ENCODE results near the gene OSBPL10. TPM values are rescaled to one million over a fixed set of nuclear protein-coding genes. Genes with fewer than 3 reads are reported as not detected.

OSBPL10 gene
- total and polyA plus RNA-seq, 2 experiments from 2014 or later: 2.4 to 8.1 TPM

DNA sequence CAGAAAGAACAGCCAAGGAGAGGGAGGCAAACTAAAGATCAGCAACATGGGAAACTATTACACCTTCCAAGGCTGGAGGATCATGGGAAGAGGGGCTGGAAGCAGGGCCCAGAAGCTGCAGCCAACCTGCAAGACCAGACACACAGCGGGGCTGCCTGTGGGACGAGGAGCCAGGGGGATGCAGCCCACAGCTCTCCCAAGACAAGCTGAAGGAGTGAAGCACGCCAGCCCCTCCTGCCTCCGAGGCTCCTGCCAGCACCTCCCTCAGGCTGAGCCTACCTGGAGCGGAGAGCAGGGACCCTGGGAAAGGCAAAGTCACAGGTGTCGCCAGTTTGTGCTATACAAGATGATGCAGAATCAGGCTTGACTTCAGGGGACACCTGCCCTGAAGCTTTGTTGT, 133.3 kb downstream of the OSBPL10 start:
- H3K9me3 ChIP-seq (ENCODE audit: low read depth): no peaks in the 10 kb centered on the region
- H3K79me2 ChIP-seq (ENCODE audit: insufficient read depth): no peaks in the 10 kb centered on the region
- no peak for DNase-seq
- H3K9me2 ChIP-seq (ENCODE audit: insufficient read depth): no peaks in the 10 kb centered on the region
- H3F3A ChIP-seq (ENCODE audit: insufficient read depth): no peaks in the 10 kb centered on the region
- H3K9ac ChIP-seq: no peak overlapping the region
- no peak for TF ChIP-seq EZH2 (IDR thresholded peaks at IDR 0.05; ENCODE audit: insufficient read depth, poor library complexity, severe bottlenecking)
- no peak for TF ChIP-seq EZH2phosphoT487 (IDR thresholded peaks at IDR 0.05; ENCODE audit: insufficient read depth, low read depth)
- in situ Hi-C loops (cut with MboI): no loop called here
- no peak overlapping the region for H3K4me2 ChIP-seq (ENCODE audit: unreplicated experiment)
- no peaks in the 10 kb centered on the region for H4K20me1 ChIP-seq (ENCODE audit: insufficient read depth)
- H3K27ac ChIP-seq: no peak overlapping the region
- H2AFZ ChIP-seq: no peak overlapping the region
- no peak overlapping the region for H3K4me3 ChIP-seq
- WGBS, 2 experiments (ENCODE audit: low coverage in 1 of 2, low lambda C conversion rate in 2 of 2, missing lambda C conversion rate in 2 of 2): 73 to 92% methylated on average over 6 of the region's 6 CpGs
- no peaks in the 10 kb centered on the region for H3K36me3 ChIP-seq (ENCODE audit: low read depth)
- no peaks in the 10 kb centered on the region for H3K4me1 ChIP-seq (ENCODE audit: insufficient read depth)
- no peaks in the 10 kb centered on the region for H3K27me3 ChIP-seq (replicated peaks; ENCODE audit: insufficient read depth)

GRCh38 chr3:31841515-31841914, 139.5 kb downstream of the OSBPL10 start:
- no peaks in the 10 kb centered on the region for H3K27me3 ChIP-seq (replicated peaks; ENCODE audit: insufficient read depth)
- no peak for TF ChIP-seq EZH2 (IDR thresholded peaks at IDR 0.05; ENCODE audit: insufficient read depth, poor library complexity, severe bottlenecking)
- TF ChIP-seq EZH2phosphoT487 (IDR thresholded peaks at IDR 0.05; ENCODE audit: insufficient read depth, low read depth): no peak
- no peaks in the 10 kb centered on the region for H3K9me2 ChIP-seq (ENCODE audit: insufficient read depth)
- no peaks in the 10 kb centered on the region for H4K20me1 ChIP-seq (ENCODE audit: insufficient read depth)
- in situ Hi-C loops (cut with MboI): no loop called here
- no peak overlapping the region for H3K4me2 ChIP-seq (ENCODE audit: unreplicated experiment)
- no peaks in the 10 kb centered on the region for H3K4me1 ChIP-seq (ENCODE audit: insufficient read depth)
- no peaks in the 10 kb centered on the region for H3K36me3 ChIP-seq (ENCODE audit: low read depth)
- H3K79me2 ChIP-seq (ENCODE audit: insufficient read depth): no peaks in the 10 kb centered on the region
- no peak overlapping the region for H3K4me3 ChIP-seq
- no peaks in the 10 kb centered on the region for H3F3A ChIP-seq (ENCODE audit: insufficient read depth)
- no peak for DNase-seq
- H3K9ac ChIP-seq: no peak overlapping the region
- H3K9me3 ChIP-seq (ENCODE audit: low read depth): no peaks in the 10 kb centered on the region
- WGBS, 2 experiments (ENCODE audit: low coverage in 1 of 2, low lambda C conversion rate in 2 of 2, missing lambda C conversion rate in 2 of 2): 45 to 52% methylated on average over 2 of the region's 2 CpGs
- no peak overlapping the region for H3K27ac ChIP-seq
- no peak overlapping the region for H2AFZ ChIP-seq

DNA sequence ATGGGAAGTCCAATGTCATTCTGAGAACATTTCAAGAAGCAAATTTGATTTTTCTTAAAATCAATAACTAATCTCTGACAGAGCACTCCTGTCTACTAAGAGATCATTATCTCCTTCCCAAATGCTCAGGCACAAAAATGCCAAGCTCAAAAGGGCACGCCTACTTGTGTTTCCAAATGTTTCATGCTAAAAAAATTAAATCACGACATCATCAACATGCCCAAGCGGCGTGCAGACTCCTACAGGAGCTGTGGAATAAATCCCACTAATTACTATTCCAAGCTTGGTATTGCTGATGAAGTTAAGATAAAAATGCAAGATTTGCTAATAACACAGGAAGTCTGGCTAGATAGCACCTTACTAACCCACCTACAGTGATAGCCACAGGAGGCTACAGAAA, 140.8 kb downstream of the OSBPL10 start:
- no peaks in the 10 kb centered on the region for H3K9me2 ChIP-seq (ENCODE audit: insufficient read depth)
- H2AFZ ChIP-seq: no peak overlapping the region
- DNase-seq: no peak
- H3K4me3 ChIP-seq: no peak overlapping the region
- no peaks in the 10 kb centered on the region for H4K20me1 ChIP-seq (ENCODE audit: insufficient read depth)
- H3K9ac ChIP-seq: no peak overlapping the region
- no peaks in the 10 kb centered on the region for H3K79me2 ChIP-seq (ENCODE audit: insufficient read depth)
- 82 to 88% methylated on average over 4 of the region's 4 CpGs for WGBS, 2 experiments (ENCODE audit: low coverage in 1 of 2, low lambda C conversion rate in 2 of 2, missing lambda C conversion rate in 2 of 2)
- no peaks in the 10 kb centered on the region for H3F3A ChIP-seq (ENCODE audit: insufficient read depth)
- H3K4me1 ChIP-seq (ENCODE audit: insufficient read depth): no peaks in the 10 kb centered on the region
- no peaks in the 10 kb centered on the region for H3K27me3 ChIP-seq (replicated peaks; ENCODE audit: insufficient read depth)
- no peaks in the 10 kb centered on the region for H3K36me3 ChIP-seq (ENCODE audit: low read depth)
- in situ Hi-C loops (cut with MboI): no loop called here
- no peak overlapping the region for H3K27ac ChIP-seq
- no peak overlapping the region for H3K4me2 ChIP-seq (ENCODE audit: unreplicated experiment)
- TF ChIP-seq EZH2phosphoT487 (IDR thresholded peaks at IDR 0.05; ENCODE audit: insufficient read depth, low read depth) (no peak), EZH2 (IDR thresholded peaks at IDR 0.05; ENCODE audit: insufficient read depth, poor library complexity, severe bottlenecking) (no peak)
- H3K9me3 ChIP-seq (ENCODE audit: low read depth): no peaks in the 10 kb centered on the region

DNA sequence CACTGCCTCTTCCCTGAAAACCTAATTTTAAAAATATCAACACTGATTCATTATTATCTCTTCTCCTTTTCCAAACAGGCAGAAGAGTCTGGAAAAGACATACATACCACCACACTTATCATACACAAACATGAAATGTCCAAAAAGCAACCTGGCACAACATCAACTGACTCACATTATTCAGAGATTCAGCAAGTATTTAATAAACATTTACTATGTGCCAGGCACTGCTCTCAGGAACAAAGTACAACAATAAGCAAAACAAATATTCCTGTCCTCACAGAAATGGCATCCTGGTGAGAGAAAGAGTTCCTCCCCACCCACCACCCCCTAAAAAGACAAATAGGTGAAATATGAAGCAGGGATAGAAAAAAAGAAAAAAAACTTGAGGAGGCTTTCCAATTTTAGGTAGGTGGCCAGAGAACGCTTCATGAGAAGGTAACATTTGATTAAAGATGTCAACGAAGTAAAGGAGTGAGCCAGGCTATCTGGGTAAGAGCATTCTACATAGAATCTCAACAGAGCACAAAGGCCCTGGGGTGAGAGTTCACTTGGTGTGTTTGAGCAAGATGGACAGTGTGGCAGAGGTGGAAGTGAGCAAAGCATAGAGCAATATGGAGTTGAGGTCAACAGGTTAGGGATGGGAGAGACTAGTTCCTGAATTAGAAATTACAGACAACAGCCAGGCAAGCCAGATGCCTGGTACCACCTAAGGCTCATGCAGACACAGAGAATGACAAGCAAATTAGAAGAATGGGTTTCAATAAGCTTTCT, 141.7 kb downstream of the OSBPL10 start:
- no peak for TF ChIP-seq EZH2 (IDR thresholded peaks at IDR 0.05; ENCODE audit: insufficient read depth, poor library complexity, severe bottlenecking)
- in situ Hi-C loops (cut with MboI): no loop called here
- no peaks in the 10 kb centered on the region for H3K9me2 ChIP-seq (ENCODE audit: insufficient read depth)
- H3K36me3 ChIP-seq (ENCODE audit: low read depth): no peaks in the 10 kb centered on the region
- H4K20me1 ChIP-seq (ENCODE audit: insufficient read depth): no peaks in the 10 kb centered on the region
- H3K9me3 ChIP-seq (ENCODE audit: low read depth): no peaks in the 10 kb centered on the region
- H3K79me2 ChIP-seq (ENCODE audit: insufficient read depth): no peaks in the 10 kb centered on the region
- no peak overlapping the region for H2AFZ ChIP-seq
- H3K4me1 ChIP-seq (ENCODE audit: insufficient read depth): no peaks in the 10 kb centered on the region
- 56 to 64% methylated on average over 2 of the region's 2 CpGs for WGBS, 2 experiments (ENCODE audit: low coverage in 1 of 2, low lambda C conversion rate in 2 of 2, missing lambda C conversion rate in 2 of 2)
- H3K4me3 ChIP-seq: no peak overlapping the region
- no peak overlapping the region for H3K4me2 ChIP-seq (ENCODE audit: unreplicated experiment)
- H3K9ac ChIP-seq: no peak overlapping the region
- DNase-seq: no peak
- H3F3A ChIP-seq (ENCODE audit: insufficient read depth): no peaks in the 10 kb centered on the region
- H3K27ac ChIP-seq: no peak overlapping the region
- no peaks in the 10 kb centered on the region for H3K27me3 ChIP-seq (replicated peaks; ENCODE audit: insufficient read depth)

All from GM23248 (cell line).